ENCODE results near the gene KCNT2. TPM values are rescaled to one million over a fixed set of nuclear protein-coding genes. Genes with fewer than 3 reads are reported as not detected.
A peak's percentile ranks its signal among the peaks of the same experiment; 100 is the strongest.

Gene KCNT2
- total and polyA plus RNA-seq, 4 donors, result 1.7 to 11.2 (median 6.8) TPM

GRCh38 chr1:196593955-196594354 lies 14.3 kb downstream of the KCNT2 start:
- Histone ChIP-seq H3K9me3 (ENCODE audit: control insufficient read depth in 4 of 4, low read length in 3 of 4) (no peaks in the 10 kb centered on the region), H3K27me3 (ENCODE audit: control insufficient read depth in 4 of 4, insufficient read depth in 4 of 4, low read length in 3 of 4) (no peaks in the 10 kb centered on the region), H3K9ac (ENCODE audit: low read depth in 1 of 2, low read length in 2 of 2) (no peak overlapping the region), H3K36me3 (ENCODE audit: control insufficient read depth in 4 of 4, insufficient read depth in 3 of 4, low read depth in 1 of 4, low read length in 3 of 4) (peaks cover 0 to 2% (median 0%) of the 10 kb centered on the region in 4 donors), H3K4me1 (ENCODE audit: control insufficient read depth in 4 of 4, insufficient read depth in 4 of 4, low read length in 3 of 4) (peaks cover 0 to 7% (median 5%) of the 10 kb centered on the region in 4 donors), H3K4me3 (ENCODE audit: low read depth in 1 of 3, low read length in 3 of 3) (no peak overlapping the region), H3K27ac (ENCODE audit: low read depth in 1 of 2, low read length in 2 of 2) (no peak overlapping the region)
- no peak for DNase-seq (ENCODE audit: low spot score)
- no peak for TF ChIP-seq ATF3 (IDR thresholded peaks at IDR 0.05)
- no peak for TF ChIP-seq JUND (IDR thresholded peaks at IDR 0.05)
- TF ChIP-seq SP1 (IDR thresholded peaks at IDR 0.05), result no peak
- TF ChIP-seq FOXA1 (IDR thresholded peaks at IDR 0.05), result no peak
- no peak for TF ChIP-seq YY1 (IDR thresholded peaks at IDR 0.05)
- no peak for TF ChIP-seq FOXA2 (IDR thresholded peaks at IDR 0.05)

- no peak overlapping the region for H3K9ac ChIP-seq (ENCODE audit: low read depth in 1 of 2, low read length in 2 of 2)
- whole genome bisulfite sequencing, result 82% methylated on average over 3 of the region's 3 CpGs
- H3K9me3 ChIP-seq (ENCODE audit: control insufficient read depth in 4 of 4, low read length in 3 of 4), result no peaks in the 10 kb centered on the region
- no peaks in the 10 kb centered on the region for H3K36me3 ChIP-seq (ENCODE audit: control insufficient read depth in 4 of 4, insufficient read depth in 3 of 4, low read depth in 1 of 4, low read length in 3 of 4)
- H3K27ac ChIP-seq (ENCODE audit: low read depth in 1 of 2, low read length in 2 of 2), result no peak overlapping the region
- DNase-seq (ENCODE audit: low spot score), result no peak
- H3K4me1 ChIP-seq (ENCODE audit: control insufficient read depth in 4 of 4, insufficient read depth in 4 of 4, low read length in 3 of 4), result peaks cover 0 to 9% (median 5%) of the 10 kb centered on the region in 4 donors
- H3K4me3 ChIP-seq (ENCODE audit: low read depth in 1 of 3, low read length in 3 of 3), result no peak overlapping the region
- TF ChIP-seq SP1 (IDR thresholded peaks at IDR 0.05) (no peak), ZBTB33 (IDR thresholded peaks at IDR 0.05) (no peak), TAF1 (conservative IDR thresholded peaks at IDR 0.05) (no peak), JUND (IDR thresholded peaks at IDR 0.05) (no peak), ATF3 (IDR thresholded peaks at IDR 0.05) (no peak), REST (IDR thresholded peaks at IDR 0.05) (no peak), YY1 (IDR thresholded peaks at IDR 0.05) (no peak), FOXA2 (IDR thresholded peaks at IDR 0.05) (no peak), RXRA (IDR thresholded peaks at IDR 0.05) (no peak), HNF4G (IDR thresholded peaks at IDR 0.05) (no peak)
- no peaks in the 10 kb centered on the region for H3K27me3 ChIP-seq (ENCODE audit: control insufficient read depth in 4 of 4, insufficient read depth in 4 of 4, low read length in 3 of 4)
These were observed 17.3 kb downstream of the KCNT2 start for GRCh38 chr1:196590959-196591358.

GRCh38 chr1:196590012-196590708 lies 18.1 kb downstream of the KCNT2 start:
- DNase-seq (ENCODE audit: low spot score), result no peak
- H3K4me1 ChIP-seq (ENCODE audit: control insufficient read depth in 4 of 4, insufficient read depth in 4 of 4, low read length in 3 of 4), result peaks cover 0 to 9% (median 5%) of the 10 kb centered on the region in 4 donors
- no peaks in the 10 kb centered on the region for H3K36me3 ChIP-seq (ENCODE audit: control insufficient read depth in 4 of 4, insufficient read depth in 3 of 4, low read depth in 1 of 4, low read length in 3 of 4)
- H3K27me3 ChIP-seq (ENCODE audit: control insufficient read depth in 4 of 4, insufficient read depth in 4 of 4, low read length in 3 of 4), result no peaks in the 10 kb centered on the region
- no peaks in the 10 kb centered on the region for H3K9me3 ChIP-seq (ENCODE audit: control insufficient read depth in 4 of 4, low read length in 3 of 4)
- no peak overlapping the region for H3K4me3 ChIP-seq (ENCODE audit: low read depth in 1 of 3, low read length in 3 of 3)
- H3K27ac ChIP-seq (ENCODE audit: low read depth in 1 of 2, low read length in 2 of 2), result peak overlapping the region; percentile 22 to 28
- TF ChIP-seq YY1 (IDR thresholded peaks at IDR 0.05) (peak; percentile 16), SP1 (IDR thresholded peaks at IDR 0.05) (no peak)
- 53% methylated on average over 5 of the region's 5 CpGs for WGBS
- H3K9ac ChIP-seq (ENCODE audit: low read depth in 1 of 2, low read length in 2 of 2), result peak overlapping the region in 1 of 2 donors; percentile 12

Data from liver (tissue), 9 donors.